Right kidney (tissue), 1 donor: ENCODE data around the gene CLEC10A.
"Not testable (repeated sequence)": the region's sequence is repeated elsewhere in the genome, so short reads cannot be mapped to it uniquely, and the experiment has no call there.

ENCODE experiments used
- DNase-seq: peaks from one replicate; pipeline ENCODE4 v3.0.0-alpha.2; 2016

Gene CLEC10A

DNA sequence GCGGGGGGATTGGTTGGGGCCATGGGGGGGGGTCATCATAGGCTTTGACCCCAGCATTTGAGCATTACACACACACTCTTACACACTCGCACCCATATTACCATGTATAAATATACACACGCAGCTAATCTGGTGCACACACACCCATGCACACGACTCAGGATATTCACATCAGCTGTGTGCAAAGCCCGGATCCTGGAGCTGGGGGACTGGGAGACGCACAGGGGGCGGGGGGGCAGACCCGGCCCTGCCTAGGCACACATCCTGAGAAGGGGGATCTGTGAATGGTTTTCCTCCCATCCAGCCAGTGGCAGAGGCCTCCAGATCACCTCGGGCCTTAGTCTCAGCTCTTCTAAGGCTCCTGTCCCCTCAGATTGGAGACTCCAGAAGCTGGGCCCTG, 28.9 kb upstream of the CLEC10A start:
- DNase-seq: no peak

DNA sequence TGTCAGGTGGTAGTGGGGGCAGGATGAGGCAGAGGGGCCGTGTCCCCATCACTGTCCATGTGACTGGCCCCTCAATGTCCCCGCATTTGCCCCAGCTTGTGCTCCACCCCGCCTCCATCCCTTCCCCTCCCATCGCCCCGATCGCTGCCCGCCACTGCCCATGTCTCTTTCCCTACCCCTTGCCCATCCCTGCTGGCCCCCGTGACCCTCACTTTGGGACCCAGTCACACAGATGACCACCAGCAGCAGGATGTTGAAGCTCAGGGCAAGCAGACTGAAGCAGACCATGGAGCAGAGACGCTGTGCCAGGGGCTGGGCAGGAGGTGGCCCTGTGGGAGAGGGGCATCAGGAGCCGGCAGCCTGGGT, 28.5 kb upstream of the CLEC10A start:
- DNase-seq: no peak

DNA sequence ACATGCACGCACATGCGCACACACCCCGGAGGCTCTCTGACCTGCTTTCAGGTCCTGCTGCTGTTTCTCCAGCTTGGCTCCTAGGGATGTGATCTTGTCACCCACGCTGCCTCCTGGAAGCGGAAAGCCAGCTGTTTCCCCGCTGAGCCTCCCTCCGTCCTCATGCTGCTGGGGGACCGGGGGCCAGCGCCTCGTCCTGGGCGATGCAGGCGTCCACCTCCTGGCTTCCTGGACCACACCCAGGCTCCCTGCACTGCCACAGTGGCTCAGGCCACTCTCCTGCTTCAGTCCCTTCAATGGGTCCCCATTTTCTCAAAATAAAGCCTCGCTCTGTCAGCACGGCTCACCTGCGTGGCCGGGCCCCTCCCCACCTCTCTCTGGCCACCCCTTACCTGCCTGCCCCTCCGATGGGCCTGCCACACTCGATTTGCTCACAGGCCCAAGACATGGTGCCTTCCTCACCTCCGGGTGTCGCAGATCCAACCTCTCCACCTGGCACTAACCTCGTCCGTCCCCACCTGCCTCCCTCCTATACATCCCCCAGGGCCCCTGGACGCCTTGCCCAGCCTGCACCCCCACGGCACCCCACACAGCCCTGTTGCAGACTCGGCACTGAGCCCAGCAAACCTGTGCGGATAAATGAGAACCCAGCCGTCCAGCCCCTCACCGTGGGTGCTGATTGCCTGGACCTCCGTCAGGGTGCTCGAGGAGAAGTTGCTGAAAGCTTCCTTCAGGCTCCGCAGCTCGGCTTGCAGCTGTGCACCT, 27.9 kb upstream of the CLEC10A start:
- DNase-seq: no peak

DNA sequence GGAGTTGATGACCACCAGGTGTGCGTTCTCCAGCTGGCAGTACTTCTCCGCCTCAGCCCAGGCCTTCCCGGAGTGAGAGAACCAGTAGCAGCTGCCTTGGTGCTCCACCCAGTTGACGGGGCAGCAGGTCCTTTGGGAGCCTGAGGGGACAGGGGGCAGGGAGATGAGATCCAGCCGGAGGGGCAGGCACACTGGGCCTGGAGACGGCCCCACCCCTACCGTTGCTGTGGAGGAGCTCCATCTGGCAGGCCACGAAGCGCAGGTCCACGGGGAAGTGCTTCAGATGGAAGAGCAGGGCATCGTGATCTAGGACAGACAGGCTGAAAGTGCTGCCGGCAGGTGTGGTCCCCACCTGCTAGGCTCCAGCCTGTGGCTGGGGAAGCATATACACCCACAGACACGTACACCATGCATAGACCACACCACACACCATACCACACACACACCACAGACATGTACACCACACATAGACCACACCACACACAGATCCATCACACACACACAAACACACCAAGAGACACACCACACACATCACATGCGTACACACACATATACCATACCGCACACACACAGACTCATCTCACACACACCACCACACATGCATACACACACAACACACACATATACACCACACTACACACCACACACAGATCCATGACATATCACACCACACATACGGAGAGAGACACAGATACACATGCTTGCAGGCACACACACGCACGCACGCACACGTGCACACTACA, 27.1 kb upstream of the CLEC10A start:
- no peak for DNase-seq

DNA sequence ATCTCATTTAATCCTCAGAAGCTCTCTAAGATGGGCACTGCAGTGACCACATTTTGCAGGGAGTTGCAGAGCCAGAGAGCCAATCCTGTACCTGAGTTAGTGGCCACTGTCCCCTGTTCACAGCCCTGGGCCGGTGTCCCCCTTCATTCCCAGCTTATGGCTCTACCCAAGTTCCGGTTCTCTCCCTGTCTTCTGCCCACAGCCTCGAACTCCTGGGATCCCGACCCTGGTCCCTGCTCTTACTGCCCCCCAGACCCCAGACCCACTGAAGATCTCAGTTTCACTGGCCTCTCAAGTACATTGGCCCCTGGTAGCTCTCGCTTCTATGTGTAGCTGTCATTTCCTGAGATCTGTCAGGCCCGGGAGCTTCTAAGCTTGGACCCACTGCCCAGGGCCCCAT, 22.4 kb upstream of the CLEC10A start:
- DNase-seq: no peak

DNA sequence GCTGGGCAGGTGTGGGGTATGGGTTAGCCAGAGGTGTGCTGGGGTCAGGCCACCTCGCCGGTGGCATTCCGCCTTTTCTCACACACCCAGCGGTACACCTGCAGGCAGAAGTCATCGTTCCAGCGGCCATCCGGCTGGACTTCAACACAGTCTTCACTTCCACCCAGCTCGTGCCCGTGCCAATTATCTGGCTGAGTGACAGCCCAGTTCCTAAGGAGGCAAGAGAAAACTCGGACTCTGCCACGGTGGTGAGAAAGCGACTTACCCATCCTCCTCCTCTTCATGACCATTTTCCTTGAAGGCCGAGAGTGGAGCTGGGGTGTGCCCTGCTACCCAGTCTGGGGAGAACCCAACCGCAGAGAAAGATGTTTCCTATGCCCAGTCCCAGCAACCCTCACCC, 21.5 kb upstream of the CLEC10A start:
- no peak for DNase-seq

DNA sequence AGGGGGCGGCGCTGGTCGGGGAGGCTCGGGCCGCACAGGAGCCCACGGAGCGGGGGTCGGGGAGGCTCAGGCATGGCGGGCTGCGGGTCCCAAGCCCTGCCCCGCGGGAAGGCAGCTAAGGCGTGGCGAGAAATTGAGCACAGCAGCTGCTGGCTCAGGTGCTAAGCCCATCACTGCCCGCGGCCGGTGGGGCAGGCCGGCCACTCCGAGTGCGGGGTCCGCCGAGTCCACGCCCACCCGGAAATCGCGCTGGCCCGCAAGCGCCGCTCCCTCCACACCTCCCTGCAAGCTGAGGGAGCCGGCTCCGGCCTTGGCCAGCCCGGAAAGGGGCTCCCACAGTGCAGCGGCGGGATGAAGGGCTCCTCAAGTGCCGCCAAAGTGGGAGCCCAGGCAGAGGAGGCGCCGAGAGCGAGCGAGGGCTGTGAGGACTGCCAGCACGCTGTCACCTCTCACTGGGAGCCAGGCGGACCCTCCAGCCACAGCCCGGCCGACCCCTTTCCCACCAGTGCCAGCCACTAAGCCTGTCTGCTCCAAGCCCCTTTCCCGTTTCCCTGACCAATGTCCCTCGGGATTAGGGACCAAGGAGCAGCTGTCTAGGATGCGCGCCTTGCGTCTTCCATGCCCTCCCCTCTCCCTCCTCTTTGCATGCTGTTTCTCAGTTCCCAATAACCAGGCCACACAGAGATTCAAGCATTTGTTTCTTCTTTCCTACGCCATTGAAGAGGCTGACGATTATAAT, 20.8 kb upstream of the CLEC10A start:
- DNase-seq: not testable (repeated sequence)

DNA sequence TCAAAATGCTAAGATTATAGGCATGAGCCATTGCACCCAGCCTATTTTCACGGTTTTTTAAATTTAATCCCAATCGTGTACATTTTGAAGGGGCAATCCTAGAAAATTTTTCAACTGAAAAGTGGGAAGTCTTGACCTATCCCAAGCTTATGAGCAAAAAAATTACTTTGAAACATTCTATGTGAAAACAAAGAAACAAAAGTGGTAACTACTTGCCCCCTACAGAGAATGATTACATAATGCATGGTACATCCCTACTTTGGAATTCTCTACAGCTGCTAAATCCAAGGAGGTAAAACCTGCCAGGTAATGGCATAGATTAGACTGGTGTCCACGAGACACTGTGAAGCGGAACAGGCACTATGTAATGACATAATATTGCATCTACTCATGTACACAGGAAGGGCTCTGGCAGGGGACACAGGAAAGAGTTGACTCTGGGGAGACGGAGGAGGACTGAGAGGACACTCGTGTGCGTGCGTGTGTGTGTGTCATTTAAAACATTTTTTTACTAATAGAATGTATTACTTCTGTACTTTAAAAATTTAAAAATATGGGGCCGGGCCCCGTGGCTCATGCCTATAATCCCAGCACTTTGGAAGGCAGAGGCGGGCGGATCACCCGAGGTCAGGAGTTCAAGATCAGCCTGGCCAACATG, 18.9 kb upstream of the CLEC10A start:
- no peak for DNase-seq

DNA sequence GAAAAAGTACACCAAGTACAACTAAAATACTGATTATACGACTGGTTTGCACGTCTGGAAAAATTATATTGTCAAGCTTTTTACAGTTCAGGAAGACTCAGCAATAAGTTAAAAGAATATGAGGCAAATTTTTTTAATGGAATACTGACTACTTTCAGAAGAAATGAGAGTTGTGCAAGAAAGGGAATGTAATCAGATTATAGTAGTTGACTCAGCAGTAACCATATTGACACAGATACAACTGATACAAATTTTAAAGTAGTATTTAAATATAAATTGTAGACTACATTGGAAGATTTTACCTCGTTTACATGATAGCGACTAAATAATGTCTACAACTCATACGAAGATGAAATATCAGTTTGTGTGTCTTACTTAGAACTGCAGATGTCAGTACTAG, 17.9 kb upstream of the CLEC10A start:
- no peak for DNase-seq

DNA sequence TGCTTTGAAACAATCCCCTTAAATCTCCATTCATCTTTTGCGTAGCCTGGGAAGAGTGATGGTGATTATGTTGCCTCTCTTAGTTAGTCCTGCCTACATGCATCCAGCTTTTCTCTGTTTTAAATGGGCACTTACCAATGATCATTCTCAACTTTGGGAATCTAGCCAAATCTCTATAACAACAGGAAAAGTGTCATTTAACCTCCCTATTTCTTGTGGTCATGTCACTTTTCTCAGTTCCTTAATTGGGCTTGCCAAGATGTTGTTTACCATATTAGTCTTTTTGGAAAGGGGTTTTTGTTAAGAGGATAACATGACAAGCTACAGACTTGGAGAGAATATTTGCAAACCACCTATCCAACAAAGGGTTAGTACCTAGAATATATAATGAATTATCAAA, 15.6 kb upstream of the CLEC10A start:
- no peak for DNase-seq

DNA sequence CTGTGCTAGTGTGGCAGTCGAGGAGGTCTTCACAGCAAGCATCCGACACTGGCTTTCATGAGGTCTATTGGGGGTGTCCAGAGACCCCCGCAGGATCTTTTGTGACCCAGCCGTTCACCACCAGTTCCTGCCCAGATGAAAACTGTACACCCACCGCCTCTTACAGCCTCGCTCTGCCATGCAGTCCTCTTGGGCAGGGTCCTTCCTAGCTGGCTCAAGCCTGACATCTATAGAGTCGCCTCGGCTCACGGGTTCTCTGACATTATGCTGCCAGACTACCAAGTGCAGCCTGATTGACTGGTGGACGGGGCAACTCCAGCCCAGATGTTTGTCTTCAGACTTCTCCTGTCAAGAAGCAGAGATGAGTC, 14.6 kb upstream of the CLEC10A start:
- DNase-seq: no peak

DNA sequence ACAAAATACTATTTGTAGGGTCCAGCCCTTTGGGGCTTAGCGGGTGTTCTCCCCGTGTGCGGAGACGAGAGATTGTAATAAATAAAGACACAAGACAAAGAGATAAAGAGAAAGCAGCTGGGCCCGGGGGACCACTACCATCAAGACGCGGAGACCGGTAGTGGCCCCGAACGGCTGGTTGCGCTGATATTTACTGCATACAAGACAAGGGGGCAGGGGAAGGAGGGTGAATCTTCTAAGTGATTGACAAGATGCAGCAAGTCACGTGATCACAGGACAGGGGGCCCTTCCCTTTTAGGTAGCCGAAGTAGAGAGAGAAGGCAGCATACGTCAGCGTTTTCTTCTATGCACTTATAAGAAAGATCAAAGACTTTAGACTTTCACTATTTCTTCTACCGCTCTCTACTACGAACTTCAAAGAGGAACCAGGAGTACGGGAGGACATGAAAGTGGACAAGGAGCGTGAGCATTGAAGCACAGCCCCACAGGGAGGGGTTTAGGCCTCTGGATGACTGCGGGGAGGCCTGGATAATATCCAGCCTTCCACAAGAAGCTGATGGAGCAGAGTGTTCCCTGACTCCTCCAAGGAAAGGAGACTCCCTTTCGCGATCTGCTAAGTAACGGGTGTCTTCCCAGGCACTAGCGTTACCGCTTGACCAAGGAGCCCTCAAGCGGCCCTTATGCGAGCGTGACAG, 11.4 kb upstream of the CLEC10A start:
- DNase-seq: not testable (repeated sequence)

DNA sequence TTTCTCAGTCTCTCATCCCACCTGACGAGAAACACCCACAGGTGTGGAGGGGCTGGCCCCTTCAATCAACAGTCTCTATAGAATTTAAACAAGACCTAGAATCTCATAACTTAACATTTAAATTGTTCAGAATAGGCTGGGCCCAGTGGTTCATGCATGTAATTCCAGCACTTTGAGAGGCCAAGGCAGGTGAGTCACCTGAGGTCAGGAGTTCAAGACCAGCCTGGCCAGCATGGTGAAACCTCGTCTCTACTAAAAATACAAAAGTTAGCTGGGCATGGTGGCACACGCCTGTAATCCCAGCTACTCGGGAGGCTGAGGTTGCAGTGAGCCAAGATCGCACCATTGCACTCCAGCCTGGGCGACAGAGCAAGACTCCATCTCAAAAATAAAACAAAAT, 9.5 kb upstream of the CLEC10A start:
- DNase-seq: not testable (repeated sequence)

DNA sequence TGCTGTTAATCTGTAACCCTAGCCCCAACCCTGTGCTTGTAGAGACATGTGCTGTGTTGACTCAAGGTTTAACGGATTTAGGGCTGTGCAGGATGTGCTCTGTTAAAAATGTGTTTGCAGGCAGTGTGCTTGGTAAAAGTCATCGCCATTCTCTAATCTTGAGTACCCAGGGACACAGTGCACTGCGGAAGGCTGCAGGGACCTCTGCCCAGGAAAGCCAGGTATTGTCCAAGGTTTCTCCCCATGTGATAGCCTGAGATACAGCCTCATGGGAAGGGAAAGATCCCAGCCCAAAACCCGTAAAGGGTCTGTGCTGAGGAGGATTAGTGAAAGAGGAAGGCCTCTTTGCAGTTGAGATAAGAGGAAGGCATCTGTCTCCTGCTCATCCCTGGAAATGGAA, 8.4 kb upstream of the CLEC10A start:
- not testable (repeated sequence) for DNase-seq

DNA sequence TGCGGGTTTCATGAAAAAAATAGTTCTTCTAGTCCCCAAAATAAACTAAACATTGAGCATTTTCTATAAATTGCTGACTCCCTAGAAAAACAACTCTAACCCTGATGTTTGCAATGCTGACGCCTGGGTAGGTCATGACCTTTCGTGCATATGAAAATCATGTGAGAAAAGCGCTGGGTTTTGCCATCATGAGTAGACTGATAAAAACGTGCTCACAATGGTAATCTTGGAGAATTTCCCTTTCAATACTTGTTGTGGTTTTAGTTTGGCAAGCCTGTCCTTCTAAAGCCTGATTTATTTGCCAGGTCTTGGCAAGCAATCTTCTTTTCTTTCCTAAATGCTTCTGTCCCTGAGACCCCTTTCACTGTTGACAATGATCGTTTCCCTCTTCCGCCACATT, 4.0 kb upstream of the CLEC10A start:
- DNase-seq: no peak

DNA sequence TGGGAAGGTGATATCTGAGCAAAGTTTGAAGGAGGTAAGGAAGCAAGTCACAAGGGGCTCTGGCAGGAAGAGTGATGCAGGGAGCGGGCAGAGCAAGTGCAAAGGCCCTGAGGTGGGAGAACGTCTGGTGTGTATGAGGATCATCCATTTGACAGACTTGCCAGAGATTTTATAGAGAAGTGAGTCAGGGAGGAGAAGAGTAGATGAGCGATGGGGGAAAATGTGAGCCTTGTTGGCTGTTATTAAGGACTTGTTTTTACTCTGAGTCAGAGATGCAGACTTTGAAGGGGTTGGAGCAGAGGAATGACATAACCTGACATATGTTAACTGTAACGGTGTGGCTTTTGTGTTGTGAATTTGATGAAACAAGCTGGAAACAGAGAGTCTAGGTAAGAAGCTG, 3.5 kb upstream of the CLEC10A start:
- DNase-seq: no peak

DNA sequence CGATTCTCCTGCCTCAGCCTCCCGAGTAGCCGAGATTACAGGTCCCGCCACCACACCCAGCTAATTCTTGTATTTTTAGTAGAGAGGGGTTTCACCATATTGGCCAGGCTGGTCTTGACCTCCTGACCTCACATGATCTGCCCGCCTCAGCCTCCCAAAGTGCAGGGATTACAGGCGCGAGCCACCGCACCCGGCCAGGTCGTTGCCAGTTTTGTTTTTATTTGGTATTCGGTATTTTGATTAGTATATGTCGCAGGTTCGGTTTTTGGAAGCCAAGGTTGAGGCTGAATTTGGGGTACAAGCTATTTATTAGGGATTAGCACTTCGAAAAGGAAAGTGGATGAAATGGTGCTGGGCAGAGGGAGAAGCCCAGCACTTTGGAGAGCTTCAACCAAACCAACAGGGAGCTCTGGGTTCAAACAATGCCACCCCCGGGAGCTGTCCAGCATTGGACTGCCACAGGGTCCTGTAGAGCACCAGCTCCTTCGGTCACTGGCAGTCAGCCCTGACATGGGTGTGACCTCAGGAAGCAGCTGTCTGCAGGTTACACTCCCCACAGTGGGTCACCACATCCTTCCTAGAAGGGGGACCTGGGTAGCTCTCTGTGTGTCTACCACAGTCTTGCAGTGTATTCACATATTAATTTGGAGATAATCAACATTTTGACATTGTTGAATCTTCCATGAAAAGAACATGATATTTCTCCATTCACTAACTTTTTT, 1.5 kb upstream of the CLEC10A start:
- no peak for DNase-seq

DNA sequence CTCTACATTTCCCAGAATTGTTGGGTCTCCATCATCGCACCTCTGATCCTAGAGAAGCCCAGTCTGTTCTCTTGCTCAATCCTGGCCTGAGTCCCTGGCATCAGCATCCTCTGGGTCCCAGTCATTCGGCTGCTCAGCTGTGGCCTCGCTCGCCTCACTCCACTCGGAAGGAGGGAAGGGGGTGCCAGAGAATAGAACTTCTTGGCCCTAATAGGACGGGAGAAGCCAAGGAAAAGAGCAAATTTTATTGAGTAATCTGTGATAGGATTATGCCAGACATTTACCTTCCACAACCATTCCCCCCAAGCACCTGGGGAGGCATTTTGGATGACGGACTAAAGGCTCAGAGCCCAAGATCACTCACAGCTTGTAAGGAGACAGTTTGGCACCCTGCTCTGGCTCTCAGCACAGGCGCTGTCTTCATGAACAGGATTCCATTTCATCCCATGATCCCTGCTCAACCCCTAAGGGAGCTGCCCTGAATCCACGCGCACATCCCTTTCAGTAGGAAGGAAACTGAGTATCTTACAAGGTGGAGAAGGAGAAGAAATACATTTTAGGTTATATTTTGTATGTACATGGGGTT, 498 bp upstream of the CLEC10A start:
- no peak for DNase-seq

DNA sequence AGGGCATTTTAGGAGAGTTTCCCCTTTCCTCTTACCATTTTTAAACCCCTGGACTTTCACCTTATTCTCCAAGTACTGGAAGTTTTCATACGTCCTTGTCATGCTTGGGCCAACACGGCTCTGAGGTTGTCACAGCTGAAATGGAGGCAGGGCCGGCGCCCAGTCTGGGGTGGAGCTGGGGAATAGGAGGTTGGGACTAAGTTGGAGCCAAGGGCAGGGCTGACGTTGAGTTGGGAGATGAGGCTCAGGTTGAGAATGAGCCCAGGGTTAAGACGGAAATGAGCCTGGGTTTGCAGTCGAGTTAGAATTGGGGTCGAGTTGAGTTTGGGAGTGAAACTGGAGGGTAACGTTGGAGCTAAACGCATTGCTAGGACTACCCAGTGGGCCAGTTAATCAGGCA, 1.3 kb downstream of the CLEC10A start:
- no peak for DNase-seq

DNA sequence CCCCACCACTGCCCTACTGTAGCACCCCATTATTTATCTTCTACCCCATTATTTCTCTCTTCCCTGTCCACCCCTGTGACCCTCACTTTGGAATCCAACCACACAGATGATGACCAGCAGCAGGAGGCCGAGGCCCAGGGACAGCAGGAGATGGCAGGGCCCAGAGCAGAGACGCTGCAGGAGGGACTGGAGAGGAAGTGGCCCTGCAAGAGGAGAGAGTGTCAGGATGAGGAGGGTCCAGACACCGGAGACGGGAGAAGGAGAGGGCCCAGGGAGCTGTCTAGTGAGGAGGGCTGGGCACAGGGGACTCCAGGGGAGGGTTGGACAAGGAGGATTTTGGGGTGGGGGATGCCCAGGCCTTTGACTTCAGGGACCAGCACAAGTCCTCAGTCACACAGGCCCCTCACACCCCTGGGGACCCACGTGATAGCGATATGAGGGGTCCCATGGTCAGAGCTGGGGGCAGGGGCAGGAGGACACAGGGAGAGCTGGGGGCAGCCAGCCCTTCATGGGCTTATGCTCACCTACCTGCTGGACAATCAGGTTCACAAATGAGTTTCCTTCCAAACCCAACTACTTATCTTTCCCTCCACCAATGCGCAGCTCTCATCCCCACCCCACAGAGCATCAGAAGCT, 2.0 kb downstream of the CLEC10A start:
- DNase-seq: no peak

DNA sequence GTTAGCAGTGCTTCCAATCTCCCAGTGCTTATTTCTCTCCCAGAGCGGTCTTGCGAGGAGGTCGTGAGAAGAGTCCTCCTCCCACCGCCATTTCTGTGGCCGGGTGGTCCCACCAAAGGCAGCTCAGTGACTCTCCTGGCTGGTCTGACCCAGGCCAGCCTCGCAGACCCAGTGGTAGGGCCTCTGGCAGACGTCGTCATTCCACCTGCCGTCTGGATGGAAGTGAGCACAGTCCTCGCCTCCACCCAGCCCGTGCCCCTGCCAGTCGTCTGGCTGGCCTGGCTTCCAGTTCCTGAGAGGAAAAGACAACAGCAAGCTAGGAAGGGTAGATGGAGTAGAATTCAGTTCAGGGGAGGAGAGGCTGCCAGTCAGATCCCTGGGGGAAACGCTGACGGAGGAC, 5.1 kb downstream of the CLEC10A start:
- no peak for DNase-seq
